OCI-LY7 (cell line): Measurements from ENCODE around the gene RBKS.

Source experiments
- EZH2phosphoT487 ChIP-seq: fragments of 200-600 bp; sonication (generic); IDR thresholded peaks from 2 replicates; pipeline ENCODE4 v1.6.1; 2018; ENCODE audit warnings: low read depth, borderline replicate concordance, mild to moderate bottlenecking, mixed run types, antibody characterized with exemption, low read length, moderate library complexity, mixed read lengths
- TF ChIP-seq, protein P1 (sequence below): fragments of 200-600 bp; sonication (generic); conservative IDR thresholded peaks from 2 replicates; pipeline ENCODE4 v1.5.1; 2014; ENCODE audit warnings: mild to moderate bottlenecking, antibody characterized with exemption, low read length, moderate library complexity, mixed read lengths

GRCh38 chr2:27866237-27866636 lies 23.9 kb downstream of the RBKS start:
- TF ChIP-seq, protein P1, sequence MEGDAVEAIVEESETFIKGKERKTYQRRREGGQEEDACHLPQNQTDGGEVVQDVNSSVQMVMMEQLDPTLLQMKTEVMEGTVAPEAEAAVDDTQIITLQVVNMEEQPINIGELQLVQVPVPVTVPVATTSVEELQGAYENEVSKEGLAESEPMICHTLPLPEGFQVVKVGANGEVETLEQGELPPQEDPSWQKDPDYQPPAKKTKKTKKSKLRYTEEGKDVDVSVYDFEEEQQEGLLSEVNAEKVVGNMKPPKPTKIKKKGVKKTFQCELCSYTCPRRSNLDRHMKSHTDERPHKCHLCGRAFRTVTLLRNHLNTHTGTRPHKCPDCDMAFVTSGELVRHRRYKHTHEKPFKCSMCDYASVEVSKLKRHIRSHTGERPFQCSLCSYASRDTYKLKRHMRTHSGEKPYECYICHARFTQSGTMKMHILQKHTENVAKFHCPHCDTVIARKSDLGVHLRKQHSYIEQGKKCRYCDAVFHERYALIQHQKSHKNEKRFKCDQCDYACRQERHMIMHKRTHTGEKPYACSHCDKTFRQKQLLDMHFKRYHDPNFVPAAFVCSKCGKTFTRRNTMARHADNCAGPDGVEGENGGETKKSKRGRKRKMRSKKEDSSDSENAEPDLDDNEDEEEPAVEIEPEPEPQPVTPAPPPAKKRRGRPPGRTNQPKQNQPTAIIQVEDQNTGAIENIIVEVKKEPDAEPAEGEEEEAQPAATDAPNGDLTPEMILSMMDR: no peak
- TF ChIP-seq EZH2phosphoT487: no peak
